Measurements from ENCODE around the gene CDCP1.

DNA sequence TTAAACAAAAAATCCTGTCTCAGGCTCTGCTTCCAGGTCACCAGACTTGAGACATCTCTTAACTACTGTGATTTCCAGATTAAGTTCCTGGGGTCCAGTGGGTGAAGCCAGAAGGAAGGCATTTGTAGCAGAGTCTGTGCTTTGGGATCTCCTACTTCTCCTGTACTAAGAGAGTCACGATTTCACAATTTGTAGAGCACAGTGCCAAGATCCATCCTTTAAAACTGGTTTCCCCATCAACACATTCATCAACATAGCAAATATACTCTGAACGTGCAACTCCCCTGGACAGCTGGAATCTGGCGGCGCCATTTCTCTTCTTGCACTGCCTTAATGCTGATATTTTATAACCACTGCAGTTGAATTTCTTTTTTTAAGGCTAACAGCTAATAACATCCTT lies 33.2 kb downstream of the CDCP1 start:
- TF ChIP-seq, protein P1, sequence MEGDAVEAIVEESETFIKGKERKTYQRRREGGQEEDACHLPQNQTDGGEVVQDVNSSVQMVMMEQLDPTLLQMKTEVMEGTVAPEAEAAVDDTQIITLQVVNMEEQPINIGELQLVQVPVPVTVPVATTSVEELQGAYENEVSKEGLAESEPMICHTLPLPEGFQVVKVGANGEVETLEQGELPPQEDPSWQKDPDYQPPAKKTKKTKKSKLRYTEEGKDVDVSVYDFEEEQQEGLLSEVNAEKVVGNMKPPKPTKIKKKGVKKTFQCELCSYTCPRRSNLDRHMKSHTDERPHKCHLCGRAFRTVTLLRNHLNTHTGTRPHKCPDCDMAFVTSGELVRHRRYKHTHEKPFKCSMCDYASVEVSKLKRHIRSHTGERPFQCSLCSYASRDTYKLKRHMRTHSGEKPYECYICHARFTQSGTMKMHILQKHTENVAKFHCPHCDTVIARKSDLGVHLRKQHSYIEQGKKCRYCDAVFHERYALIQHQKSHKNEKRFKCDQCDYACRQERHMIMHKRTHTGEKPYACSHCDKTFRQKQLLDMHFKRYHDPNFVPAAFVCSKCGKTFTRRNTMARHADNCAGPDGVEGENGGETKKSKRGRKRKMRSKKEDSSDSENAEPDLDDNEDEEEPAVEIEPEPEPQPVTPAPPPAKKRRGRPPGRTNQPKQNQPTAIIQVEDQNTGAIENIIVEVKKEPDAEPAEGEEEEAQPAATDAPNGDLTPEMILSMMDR (IDR thresholded peaks at IDR 0.05 in 4 of 5, conservative IDR thresholded peaks at IDR 0.05 in 1 of 5): no peak
- no peak for TF ChIP-seq POLR2A (IDR thresholded peaks at IDR 0.05)

Data from gastrocnemius medialis (tissue), 4 donors.